NCI-H446 (cell line): Measurements from ENCODE around the gene SCNN1G.

Experiments
- DNase-seq, 2 experiments: peaks; one replicate each; lab custom pipeline; 2025; lab: John Stamatoyannopoulos, UW

SCNN1G gene

DNA sequence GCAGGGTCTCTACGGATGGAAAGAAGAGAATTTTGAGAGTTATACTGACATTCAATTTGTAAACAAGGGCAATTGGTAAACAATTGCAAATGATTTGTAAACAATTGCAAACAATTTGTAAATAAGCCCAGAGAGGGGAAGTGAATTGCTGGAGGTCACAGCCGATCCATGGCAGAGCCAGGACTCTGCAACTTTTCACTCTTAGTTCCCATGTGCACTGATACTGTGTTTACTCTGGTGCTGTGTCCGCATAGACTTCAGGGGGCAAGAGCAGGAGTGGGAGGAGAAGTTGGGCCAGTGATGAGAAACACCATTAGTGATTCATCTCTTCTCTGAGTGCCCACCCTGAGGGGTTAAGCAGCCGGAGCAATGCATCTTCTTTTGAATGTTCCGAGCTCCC is 14.0 kb downstream of the SCNN1G start:
- no peak for DNase-seq

DNA sequence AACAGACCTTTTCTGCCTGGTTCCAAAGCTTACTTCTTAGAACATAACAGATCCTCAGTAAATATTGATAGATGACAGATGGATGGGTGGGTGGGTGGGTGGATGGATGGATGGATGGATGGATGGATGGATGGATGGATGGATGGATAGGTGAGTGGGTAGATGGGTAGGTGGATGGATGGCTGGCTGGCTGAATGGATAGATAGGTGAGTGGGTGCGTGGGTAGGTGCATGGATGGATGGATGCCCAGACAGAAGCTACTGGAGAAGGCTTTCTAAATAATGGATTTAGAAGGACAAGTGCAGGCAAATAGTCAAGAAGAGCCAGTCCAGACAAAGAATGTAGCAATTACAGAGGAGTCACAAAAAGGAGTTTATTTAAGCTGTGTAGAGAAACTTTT is 19.6 kb downstream of the SCNN1G start:
- DNase-seq, result no peak

DNA sequence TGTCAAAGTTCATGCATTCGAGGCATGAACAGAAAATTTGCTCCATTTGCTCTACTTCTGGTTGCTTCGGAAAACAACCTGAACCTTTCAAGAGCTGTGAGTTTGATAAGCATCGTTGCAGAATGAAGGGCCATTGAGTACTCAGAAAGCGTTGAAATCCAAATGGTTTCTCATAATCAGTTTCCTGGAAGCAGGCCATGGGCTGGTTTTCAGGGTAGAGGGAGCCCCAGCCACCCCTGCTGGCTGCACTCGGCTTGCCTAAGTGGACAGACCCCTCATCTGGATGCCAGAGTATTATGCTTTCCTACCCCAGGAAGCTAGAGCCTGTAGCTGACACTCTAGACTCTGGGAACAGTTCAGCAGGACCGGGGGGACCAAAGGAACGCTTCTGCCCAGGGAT is 24.4 kb downstream of the SCNN1G start:
- DNase-seq, result no peak

DNA sequence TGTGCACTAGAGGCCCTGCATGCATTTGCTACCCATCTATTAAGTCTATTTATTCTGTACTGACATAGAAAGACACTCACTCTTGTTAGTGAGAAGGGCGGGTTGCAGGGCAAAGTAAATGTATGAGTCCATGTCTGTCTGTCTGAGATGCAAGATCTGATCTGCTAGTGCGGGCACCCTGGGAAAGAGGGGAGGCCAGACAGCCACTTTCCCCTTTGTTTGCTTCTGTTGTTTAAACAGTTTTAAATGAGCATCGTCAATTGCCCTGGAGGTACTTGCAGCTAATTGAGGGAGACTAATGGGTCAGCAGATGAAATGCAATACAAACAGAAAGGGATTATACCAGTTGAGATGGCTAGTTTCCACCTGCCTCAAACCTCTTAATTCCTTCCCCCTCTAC is 24.9 kb downstream of the SCNN1G start:
- no peak for DNase-seq

DNA sequence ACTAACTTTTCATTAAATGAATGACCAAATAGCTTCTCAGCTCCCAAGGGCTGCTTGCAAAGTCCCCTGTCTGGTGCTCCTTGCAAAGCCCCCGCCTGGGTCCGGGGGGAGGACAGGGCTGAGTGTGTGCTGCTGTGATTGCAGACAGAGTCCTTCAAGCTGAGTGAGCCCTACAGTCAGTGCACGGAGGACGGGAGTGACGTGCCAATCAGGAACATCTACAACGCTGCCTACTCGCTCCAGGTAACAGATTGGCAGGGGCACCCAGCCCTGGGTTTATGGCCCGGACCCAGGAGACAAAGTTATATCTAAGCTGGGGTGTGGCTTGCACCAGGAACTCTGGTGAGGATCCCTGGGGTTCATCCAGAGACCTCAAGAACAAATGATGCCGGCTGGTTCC is 27.1 kb downstream of the SCNN1G start:
- no peak for DNase-seq

DNA sequence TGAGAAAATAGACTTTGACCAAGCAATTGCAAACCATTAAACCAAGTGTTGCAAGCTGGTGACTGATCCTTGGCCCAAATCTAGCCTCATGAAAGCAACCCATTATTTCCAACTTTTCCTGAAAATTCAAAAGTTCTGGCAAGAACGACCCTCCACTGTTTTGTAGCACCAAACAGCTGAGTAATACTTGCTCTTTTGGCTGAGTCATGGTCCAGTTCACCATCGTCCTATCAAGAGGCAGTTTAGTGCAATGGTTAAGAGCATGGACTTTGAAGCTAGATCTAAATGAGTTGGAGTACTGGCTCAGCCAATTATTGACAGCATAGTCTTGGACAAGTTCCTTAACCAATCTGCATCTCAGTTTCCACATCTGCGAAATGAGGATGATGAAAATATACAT is 31.3 kb downstream of the SCNN1G start:
- DNase-seq, result no peak

DNA sequence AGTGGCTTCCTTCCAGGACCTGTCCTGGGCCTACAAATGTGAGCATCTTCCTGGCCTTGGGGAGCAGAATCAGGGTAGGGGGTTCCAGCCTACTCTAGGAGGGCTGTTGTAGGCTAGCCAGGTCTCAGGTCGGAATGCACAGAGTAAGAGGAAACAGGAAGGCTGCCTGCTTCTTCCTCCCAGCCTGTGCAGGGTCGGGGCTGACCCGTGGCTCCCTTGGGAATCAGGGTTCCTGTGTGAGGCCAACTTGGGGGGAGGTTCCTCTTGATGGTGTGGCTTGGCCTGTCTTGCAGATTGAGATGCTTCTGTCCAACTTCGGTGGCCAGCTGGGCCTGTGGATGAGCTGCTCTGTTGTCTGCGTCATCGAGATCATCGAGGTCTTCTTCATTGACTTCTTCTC is 32.3 kb downstream of the SCNN1G start:
- DNase-seq, result no peak

DNA sequence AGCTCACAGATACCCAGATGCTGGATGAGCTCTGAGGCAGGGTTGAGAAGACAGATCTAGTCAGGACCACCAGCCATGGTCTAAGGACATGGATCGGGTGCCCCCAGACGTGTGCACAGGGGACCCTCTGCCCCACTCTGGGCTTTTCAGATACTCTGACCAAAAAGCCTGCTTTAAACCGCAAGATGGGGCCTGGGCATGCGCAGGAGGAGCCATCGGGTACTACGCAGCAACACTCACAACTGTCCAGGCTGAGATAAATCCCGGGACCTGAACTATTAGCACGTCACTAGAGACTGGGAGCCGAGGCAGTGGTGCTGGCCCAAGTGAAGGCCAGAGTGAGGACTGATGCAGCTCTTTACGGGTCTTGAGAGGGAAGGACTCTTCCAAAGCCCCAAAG is 32.9 kb downstream of the SCNN1G start:
- DNase-seq, result no peak

DNA sequence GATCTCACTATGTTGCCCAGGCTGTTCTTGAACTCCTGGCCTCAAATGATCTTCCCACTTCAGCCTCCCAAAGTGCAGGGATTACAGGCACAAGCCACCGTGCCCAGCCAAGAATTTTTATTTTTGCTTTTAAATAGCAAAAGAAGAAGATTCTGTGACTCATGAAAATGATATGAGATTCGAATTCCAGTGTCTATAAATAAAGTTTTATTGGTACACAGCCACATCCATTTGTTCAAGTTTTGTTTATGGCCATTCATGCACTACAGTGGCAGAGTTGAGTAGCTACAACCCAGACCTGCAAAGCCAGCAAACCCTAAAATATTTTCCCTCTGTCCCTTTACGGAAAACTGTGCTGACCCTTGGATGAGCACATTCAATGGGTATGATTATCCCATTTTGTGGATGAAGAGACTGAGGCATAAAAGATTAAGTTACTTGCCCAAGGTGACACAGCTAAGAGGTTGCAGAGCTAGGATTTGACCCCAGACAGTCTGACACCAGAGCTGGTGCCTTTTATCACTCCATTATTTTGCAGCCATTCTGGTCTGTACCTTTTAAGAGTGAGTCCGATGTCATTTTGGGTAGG is 34.2 kb downstream of the SCNN1G start:
- no peak for DNase-seq

DNA sequence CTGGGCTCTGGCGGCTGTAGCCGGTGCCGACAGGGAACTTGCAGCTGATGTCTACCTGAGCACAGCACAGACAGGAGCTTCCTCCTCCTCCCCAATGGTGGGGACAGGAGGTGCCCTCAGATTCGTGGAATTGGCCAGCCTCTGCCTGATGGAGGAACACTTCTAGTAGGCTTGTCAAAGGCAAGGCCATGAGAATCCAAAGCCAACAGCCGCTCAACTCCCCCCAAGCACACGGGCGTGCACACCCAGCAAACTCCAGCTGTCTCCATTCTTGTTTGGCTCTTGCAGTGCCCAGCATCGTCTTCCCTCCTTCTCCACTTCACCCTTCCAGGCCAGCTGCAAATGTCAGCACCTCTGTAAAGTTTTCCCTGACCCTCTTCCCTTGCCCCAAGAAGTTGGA is 35.1 kb downstream of the SCNN1G start:
- DNase-seq, result no peak

DNA sequence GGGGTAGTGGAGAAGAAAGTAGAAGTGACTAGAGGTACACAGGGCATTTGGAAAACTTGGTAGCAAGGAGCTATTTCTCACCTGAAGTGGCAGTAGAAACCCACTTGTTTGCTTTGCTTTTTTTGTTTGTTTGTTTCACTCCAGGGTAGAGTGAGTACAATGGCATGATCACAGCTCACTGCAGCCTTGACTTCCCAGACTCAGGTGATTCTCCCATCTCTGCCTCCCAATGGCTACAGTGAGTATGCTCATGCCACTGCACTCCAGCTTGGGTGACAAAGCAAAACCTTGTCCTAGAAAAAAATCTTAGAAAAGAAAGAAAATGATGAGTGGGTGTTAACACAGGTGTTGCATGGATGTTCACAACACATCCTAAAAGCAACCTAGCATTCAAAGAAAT is 40.4 kb downstream of the SCNN1G start:
- no peak for DNase-seq

DNA sequence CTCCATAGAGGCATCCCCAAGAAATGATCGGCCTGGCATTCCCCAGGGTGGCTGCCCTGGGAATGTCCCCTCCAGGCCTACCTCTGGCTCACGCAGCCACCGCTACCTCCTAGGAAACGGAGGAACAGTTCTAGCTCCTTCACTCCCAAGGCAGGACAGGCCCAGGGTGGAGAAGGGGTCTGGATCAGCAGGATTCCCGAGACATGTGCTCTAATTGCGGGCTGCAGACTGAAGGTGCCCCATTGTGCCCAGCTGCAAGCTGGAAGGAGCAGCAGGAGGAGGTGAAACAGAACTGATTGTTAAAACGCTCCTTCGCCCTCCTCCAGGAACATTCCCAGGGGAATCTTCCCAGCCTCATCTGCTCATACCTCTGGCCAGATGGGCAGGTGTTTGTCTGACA is 40.8 kb downstream of the SCNN1G start:
- DNase-seq, result no peak

DNA sequence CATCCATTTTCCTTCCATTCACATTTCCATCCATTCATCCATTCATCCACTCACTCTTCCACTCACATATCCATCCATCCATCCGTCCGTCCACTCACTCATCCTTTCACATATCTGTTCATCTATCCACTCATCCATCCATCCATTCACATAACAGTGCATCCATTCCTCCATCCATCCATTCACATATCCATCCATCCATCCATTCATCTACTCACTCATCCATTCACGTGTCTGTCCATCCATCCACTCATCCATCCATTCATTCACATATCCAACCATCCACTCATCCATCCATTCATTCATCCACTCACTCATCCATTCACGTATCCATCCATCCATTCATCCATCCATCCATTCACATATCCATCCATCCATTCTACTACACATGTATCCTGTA is 42.6 kb downstream of the SCNN1G start:
- DNase-seq, result no peak

DNA sequence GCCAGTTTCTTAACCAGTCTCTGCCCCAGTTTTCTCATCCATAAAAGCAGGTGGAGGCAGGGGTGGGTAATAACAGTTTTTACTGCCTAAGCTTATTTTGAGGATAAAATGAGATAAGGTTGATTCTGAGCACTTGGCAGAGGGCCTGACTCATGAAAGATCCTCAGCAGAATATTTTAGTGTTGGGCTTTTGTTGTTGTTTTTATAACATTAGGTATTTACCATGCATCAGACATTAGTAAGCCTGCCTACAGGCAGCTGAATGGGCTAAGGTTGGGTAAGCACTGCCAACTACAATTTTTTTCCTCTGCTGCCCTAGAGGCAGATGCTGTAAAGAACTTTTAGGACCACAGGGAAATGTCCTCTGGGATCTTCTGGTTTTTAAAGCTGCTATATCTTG is 43.1 kb downstream of the SCNN1G start:
- no peak for DNase-seq

DNA sequence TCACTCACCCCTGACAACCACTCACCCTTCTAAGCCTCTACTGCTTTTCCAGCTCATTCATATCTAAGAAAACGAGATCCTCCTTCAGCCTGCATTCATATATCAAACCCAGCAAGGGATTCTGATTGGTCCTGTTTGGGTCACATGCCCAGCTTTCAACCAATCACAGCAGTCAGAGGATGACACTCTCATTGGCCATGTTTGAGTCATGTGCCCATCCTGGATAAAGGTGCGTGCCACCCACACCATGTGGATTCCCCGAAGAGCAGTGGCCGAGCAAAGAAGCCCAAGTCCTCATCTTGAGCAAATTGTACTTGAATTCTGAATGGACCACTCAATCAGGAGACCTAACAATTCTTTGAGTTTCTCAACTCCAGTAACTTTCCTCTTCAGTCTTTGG is 45.0 kb downstream of the SCNN1G start:
- DNase-seq, result no peak

DNA sequence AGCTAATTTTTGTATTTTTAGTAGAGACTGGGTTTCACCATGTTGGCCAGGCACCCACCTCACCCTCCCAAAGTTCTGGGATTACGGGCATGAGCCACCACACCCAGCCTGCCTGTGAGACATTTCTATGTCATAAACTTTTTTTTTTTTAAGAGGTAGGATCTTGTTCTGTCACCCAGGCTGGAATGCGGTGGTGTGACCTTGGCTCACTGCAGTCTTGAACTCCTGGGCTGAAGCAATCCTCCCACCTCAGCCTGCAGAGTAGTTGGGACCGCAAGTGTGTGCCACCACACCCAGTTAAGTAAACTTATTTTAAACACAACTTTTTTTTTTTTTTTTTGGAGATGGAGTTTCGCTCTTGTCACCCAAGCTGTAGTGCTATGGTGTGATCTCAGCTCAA is 47.2 kb downstream of the SCNN1G start:
- DNase-seq, result no peak

DNA sequence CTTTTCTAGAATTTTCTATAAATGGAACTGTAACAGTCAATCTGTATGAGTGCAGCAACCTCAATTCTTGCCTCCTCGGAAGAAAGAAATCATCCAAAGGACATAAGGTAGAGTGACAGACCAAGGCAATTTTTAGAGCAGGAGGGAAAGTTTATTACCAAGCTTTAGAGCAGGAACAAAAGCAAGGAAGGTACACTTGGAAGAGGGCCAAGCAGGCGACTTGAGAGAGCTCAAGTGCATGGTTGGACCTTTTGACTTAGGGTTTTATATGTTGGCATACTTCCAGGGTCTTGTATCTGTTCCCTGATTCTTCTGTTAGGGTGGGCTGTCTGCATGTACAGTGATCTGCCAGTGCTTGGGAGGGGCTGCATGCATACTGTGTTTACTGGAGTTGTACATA is 50.3 kb downstream of the SCNN1G start:
- DNase-seq, result no peak

DNA sequence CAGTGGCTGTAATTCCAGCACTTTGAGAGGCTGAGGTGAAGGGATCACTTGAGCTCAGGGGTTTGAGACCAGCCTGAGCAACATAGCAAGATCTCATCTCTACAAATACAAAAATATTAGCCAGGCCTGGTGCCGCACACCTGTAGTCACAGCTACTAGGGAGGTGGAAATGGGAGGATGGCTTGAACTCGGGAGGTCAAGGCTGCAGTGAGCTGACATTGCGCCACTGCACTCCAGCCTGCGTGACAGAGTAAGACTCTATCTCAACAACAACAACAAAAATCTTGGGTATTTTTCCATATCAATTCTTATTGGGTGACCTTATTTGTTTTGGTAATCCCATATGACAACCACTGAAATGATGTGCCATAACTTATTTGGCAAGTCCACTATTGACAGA is 52.6 kb downstream of the SCNN1G start:
- DNase-seq, result no peak

DNA sequence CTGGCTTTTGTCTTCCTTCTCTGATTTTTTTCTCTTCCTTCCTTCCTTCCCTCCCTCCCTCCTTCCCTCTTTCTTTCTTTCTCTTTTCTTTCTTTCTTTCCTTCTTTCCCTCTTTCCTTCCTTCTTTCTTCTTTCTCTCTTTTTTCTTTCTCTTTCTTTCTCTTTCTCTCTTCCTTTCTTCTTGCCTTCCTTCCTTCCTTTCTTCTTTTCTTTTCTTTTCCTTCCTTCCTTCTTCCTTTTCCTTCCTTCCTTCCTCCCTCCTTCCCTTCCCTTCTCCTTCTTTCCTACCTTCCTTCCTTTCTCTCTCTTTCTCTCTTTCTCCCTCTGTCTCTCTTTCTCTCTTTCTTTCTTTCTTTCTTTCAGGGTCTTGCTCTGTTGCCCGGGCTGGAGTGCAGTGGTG is 54.4 kb downstream of the SCNN1G start:
- DNase-seq, result no peak

DNA sequence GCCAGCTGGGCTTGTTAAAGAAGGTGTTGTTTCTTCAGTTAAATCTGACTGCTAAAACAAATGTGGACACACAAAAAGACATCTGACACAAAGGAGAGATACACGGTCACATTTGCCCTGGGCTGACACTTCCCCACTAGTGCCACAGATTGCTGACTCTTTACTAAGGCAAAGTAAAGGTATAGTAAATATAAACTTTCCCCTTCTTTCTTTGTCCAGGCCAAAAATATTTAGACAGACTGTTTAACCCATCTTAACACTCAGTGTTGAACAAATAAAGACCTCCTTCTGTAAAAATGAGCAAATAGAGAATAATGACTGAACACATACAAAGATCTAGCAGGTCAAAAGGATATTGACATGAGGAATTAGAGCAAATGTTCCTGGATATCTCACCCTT is 58.4 kb downstream of the SCNN1G start:
- DNase-seq, result no peak

DNA sequence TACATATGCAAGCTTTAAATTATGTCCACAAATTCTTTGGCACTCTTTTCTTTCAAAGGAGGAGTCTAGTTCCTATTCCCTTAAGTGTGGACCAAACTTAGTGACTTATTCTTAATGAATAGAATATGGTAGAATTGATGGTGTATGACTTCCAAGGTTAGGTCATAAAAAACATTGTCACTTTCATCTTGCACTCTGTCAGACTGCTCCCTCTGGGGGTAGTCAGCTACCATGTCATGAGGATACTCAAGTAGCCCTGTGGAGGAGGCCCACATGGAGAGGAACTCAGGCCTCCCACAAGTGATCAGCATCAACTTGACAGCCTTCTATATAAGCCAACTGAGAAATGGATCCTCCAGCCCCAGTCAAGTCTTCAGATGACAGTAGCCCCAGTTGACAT is 61.6 kb downstream of the SCNN1G start:
- no peak for DNase-seq

DNA sequence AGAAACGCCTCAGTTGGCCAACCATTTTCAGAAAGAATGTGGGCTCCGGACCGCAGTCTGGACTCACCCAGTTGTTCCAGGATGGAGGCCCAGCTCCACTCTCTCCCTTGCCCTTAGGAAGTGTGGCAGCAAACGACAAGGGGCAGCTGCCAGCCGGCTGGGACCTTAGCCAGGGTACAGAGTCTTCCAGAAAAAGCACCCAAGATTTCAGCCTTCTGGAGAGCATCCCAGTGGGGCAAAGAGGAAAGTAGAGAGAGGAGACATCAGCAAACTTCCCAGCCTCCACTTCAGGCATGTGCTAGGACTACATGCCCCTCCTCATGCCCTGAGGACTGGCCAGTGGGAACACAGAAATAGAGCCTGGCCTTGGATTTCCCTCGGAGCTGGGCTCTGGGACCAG is 62.7 kb downstream of the SCNN1G start:
- no peak for DNase-seq

DNA sequence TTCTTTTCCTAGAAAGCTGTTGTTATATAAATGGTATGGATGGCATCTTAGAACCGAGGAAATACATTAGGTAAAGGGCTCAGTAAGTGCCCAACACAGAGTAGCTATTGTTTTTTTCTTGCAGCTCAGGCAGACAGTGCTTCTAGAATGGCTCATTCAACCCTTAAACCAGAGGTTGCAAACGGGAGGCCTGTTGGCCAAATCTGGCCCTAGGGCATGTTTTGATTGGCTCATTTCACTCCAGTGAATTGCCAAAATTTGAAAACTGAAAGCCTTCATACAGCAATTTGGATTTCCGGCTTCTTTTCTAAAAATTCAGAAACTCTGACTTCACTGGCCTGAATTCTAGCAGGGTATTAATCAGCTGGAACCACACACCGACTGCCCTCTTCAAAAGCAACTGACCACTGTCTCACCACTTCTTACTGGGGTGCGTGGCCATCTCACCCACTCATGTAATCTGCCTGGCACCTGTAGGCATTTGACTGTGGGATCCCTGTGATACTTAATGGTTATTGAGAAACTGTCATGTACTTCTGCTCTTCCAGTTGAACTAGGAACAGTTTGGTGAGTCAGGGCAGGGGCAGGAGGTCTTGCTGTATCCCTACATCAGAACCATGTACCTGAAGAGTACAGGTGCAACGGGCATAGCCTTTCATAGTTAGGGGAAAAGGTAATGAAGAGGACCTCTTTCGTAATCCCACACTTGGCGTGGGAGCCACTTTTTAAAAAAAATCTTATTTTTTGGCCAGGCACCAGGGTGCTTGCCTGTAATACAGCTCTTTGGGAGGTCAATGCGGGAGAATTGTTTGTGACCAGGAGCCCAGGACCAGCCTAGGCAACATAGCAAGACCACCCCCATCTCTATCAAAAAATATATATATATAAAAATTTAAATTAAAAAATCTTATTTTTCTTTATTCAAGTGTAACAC is 66.0 kb downstream of the SCNN1G start:
- DNase-seq, result no peak

DNA sequence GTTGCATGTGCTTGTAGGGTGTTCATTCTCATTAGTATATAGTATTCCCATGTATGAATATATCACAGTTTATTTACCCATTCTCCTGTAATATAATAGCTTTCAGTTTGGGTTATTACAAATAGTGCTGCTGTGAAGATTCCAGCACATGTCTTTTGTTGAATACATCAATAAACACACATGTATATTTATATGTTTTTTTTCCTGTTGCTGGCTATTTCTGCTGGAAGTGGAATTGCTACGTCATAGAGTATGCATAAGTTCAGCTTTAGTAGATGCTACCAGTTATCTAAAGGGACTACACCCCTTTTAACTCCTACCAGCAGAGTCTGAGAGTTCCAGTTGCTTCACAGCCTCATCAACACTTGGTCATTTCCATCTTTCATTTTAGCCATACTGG is 67.3 kb downstream of the SCNN1G start:
- DNase-seq, result no peak
